Measurements from ENCODE around the gene BET1.

Gene BET1

DNA sequence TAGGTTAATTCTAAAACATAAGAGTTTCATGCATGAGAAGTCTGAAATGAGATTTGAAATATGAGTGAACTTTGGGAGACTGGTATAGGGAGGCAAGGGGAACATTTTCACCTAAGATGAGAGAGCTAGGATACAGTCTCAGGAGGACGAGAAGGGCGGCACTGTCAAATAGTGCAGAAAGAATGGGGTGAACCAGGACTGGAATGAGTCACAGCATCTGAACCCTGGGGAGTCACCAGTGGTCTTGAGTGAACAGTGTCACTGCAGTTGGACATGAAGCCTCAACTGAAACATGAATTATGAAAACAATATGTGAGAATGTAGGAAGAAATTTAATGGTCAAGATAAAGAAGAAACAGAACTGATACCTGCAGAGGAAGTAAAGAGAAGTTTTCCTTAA lies 48.9 kb downstream of the BET1 start:
- DNase-seq = no peak

DNA sequence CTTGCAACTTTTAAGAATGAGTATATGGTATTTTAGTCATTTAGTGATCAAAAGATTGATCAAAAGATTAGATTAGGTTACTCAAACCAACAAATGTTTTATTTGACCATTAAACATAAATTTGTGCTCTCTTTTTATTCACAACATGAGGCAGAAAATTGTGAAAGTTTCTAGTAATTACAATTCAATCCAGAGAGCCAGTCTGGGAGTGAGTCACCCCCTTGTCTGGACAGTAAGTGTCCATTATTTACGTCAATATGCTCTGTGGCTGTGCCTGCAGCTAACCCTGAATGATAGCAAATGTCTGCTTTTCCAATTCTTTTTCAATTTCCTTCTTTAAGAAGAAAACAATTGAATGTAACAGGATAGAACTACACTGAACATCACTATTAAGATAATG lies 54.7 kb downstream of the BET1 start:
- no peak for DNase-seq

DNA sequence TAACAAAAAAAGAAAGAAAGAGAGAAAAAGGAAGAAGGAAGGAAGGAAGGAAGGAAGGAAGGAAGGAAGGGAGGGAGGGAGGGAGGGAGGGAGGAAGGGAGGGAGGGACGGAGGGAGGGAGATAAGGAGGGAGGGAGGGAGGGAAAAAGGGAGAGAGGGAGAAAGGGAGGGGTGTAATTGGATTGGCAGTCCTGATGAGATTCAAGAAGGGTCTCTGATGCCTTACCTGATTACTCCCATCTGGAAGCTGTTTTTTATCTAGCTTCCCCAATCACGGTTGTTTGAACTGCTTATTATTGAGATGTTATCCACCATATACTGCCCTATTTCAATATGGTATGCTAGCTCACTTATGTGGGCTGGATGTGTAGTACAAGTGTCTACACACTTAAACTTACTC lies 55.3 kb downstream of the BET1 start:
- no peak for DNase-seq

DNA sequence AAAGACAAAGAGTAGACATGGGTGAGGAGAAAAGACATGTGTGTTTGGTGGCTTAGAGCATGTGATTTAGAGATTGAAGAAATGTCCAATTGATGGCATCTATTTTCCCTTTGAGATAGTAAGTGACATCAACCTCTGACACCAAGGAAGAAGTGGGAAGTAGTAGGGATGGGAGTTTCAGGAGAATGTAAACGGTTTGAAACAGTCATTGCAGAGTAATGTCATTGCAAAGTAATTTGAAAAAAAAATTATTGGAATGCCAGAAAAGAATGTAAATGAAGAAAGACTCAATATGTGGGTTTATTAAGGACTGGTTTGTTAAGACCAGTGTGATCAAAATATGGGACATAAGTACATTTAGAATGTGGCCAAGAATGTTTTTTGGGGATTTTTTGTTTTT lies 56.0 kb downstream of the BET1 start:
- no peak for DNase-seq

DNA sequence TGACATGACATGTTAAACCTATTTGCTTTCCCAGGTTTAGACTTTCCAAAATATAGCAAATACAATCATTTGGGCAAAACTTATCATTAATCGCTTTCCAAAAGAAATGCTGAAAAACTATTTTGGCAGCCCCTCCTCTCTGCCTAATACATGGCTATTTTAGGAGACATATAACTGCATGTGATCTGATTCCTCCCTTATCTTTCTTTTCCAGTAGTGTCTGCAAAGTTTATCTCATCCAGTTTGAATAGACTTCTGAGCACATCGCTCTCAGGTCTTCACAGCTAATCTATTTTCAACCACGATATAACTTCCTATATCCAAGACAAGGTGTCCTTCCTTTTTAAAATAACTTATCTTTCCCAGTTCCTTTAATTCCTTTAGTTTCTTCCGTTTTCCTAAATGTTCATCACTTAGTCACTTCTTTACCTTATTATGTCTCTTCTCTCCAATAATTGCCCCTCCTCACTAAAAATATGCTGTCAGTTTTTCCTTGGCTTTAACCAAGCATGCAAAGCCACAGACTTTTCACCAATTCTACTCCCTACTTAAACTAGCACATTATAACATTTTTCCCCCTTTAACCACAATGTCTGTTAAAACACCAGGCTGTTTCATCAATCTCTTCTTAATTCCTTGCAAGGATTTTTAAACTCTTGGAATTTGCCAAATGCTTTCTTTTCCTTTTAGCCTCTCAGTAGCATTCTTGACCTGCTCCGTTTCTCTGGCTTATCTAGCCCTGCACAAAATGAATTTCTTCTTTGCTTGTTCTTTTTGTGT lies 58.2 kb downstream of the BET1 start:
- no peak for DNase-seq

DNA sequence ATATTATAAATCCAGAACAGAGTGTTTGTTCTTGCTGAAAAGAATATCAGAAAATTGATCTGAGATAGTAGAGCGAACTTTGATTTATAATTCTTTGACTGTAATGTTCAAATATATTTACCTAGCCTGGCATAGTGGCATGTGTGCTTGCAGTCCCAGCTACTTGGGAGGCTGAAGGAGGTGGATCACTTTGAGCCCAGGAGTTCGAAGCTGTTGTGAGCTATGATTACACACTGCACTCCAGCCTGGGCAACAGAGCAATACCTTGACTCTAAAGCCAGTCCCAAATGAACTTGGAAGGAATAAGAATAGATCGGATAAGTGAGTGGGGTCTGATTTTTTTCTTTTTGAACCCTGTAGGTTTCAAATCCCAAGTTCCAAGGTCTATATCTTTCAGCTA lies 59.1 kb downstream of the BET1 start:
- DNase-seq = no peak

DNA sequence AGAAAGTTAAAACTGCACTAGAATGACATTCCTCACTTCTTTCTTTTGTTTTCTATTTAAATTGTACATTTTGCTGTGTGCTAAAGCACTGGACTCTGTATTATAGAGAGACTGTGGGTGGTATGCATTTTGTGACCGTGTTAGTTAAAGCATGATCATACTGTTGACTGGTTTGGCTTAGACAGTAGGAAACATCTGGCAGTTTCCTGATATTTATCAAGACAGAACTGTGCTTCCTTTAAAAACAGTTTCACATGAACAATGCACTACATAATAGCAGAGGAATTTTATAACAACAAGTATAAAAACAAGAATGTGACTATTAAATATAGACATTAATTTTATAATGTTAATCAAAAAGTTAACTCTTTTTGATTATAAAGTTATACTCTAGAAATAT lies 59.5 kb downstream of the BET1 start:
- DNase-seq = no peak

DNA sequence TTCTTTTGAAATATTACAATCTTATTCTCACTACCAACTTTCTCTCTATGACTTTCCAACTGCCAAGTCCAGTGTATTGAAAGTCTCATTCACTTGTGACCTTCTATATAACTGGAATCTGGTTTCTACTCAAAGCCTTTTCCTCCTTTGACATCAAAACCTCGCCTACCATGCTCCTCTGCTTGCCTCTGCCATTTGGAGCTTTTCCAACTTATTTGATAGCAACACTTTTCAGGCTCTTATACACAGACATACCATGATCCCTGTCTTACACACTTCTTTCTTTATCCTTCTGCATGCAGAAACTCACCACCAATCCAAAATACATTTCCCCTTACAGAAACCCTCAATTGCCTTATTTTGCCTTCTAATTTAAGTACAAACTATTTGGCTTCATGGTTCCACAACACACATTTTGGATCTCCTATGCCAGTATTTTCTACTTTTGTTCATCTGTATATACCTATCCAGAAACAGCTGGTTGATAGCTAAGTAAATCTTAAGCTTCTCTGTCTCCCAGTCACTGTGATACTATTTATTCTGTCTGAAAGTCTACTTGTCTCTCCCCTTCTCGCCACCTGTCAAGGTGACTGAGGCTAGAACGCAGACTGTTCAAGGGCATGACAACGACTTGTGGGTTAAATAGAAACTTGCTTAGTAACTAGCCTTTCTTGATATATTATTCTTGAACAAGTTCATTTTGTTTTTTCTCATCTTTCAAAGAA lies 60.2 kb downstream of the BET1 start:
- no peak for DNase-seq

Data from activated CD4-positive, alpha-beta T cell treated with anti-CD3 and anti-CD28 coated beads, Interleukin-2, amount 50 U/mL, for 4 hours (primary cell).